Neuronal stem cell (in vitro differentiated cells): ENCODE measurements around the gene DTWD1.

Source experiments
- DNase-seq: peaks from one replicate; pipeline ENCODE4 v3.0.0-alpha.2; 2013; ENCODE audit warnings: low spot score
- H2AFZ ChIP-seq: one replicate; pipeline ENCODE4 v1.6.1; 2013; ENCODE audit warnings: mild to moderate bottlenecking, low read length, inconsistent platforms
- H2AK5ac ChIP-seq: 2 replicates; pipeline ENCODE4 v1.6.1; 2013; ENCODE audit warnings: low read depth, mild to moderate bottlenecking, inconsistent platforms, low read length, moderate library complexity, mixed read lengths
- H2BK120ac ChIP-seq: 2 replicates; pipeline ENCODE4 v1.6.1; 2013; ENCODE audit warnings: low read depth, mild to moderate bottlenecking, inconsistent platforms, low read length, moderate library complexity, mixed read lengths
- H2BK12ac ChIP-seq: one replicate; pipeline ENCODE4 v1.6.1; 2013; ENCODE audit warnings: low read length, inconsistent platforms
- H2BK15ac ChIP-seq: 2 replicates; pipeline ENCODE4 v1.6.1; 2013; ENCODE audit warnings: mild to moderate bottlenecking, low read length, inconsistent platforms, mixed read lengths
- H2BK5ac ChIP-seq: one replicate; pipeline ENCODE4 v1.6.1; 2013; ENCODE audit warnings: inconsistent platforms, mild to moderate bottlenecking, low read length, moderate library complexity
- H3K14ac ChIP-seq: one replicate; pipeline ENCODE4 v1.6.1; 2013; ENCODE audit warnings: low read length, inconsistent platforms
- H3K18ac ChIP-seq: 2 replicates; pipeline ENCODE4 v1.6.1; 2013; ENCODE audit warnings: low read length, inconsistent platforms
- H3K23ac ChIP-seq: 2 replicates; pipeline ENCODE4 v1.6.1; 2013; ENCODE audit warnings: low read depth, mild to moderate bottlenecking, mixed read lengths, low read length, inconsistent platforms; ENCODE audit not compliant: poor library complexity
- H3K27ac ChIP-seq: replicated peaks from 3 replicates; pipeline ENCODE4 v1.5.1; 2013; ENCODE audit warnings: low read length, inconsistent platforms
- H3K27me3 ChIP-seq, 3 experiments: 2 replicates each; pipeline ENCODE4 v1.6.1; 2013; ENCODE audit warnings: low read length in 3 of 3, mild to moderate bottlenecking in 2 of 3, inconsistent platforms in 1 of 3, low read depth in 1 of 3, mixed read lengths in 1 of 3, moderate library complexity in 1 of 3; ENCODE audit not compliant: control insufficient read depth in 3 of 3, insufficient read depth in 3 of 3
- H3K36me3 ChIP-seq, 2 donors: replicated peaks in 1 of 2; 2 replicates each; pipeline ENCODE4 v1.6.1; 2013; ENCODE audit warnings: low read length in 2 of 2; ENCODE audit not compliant: control insufficient read depth in 2 of 2, insufficient read depth in 2 of 2
- H3K4ac ChIP-seq: 2 replicates; pipeline ENCODE4 v1.6.1; 2013; ENCODE audit warnings: inconsistent platforms, mild to moderate bottlenecking, low read length, moderate library complexity
- H3K4me1 ChIP-seq, 2 donors: 1 replicate in 1 of 2; 2 replicates in 1 of 2; pipeline ENCODE4 v1.6.1; 2013; ENCODE audit warnings: low read length in 2 of 2, low read depth in 1 of 2; ENCODE audit not compliant: control insufficient read depth in 2 of 2, insufficient read depth in 1 of 2
- H3K4me2 ChIP-seq: one replicate; pipeline ENCODE4 v1.6.1; 2013; ENCODE audit warnings: mild to moderate bottlenecking, low read length, inconsistent platforms; ENCODE audit not compliant: insufficient read depth, poor library complexity, severe bottlenecking
- H3K4me3 ChIP-seq, 2 donors: 2 replicates each; pipeline ENCODE4 v1.5.1; 2013; ENCODE audit warnings: low read length in 2 of 2, mild to moderate bottlenecking in 2 of 2, inconsistent platforms in 1 of 2, moderate library complexity in 1 of 2
- H3K79me1 ChIP-seq: one replicate; pipeline ENCODE4 v1.6.1; 2013; ENCODE audit warnings: low read depth, mild to moderate bottlenecking, inconsistent platforms, low read length, moderate library complexity
- H3K9ac ChIP-seq: one replicate; pipeline ENCODE4 v1.6.1; 2013; ENCODE audit warnings: mild to moderate bottlenecking, low read depth, low read length, inconsistent platforms; ENCODE audit not compliant: poor library complexity
- H3K9me3 ChIP-seq, 2 donors: replicated peaks in 1 of 2; 2 replicates each; pipeline versions ENCODE3 to v1.6.1; 2013; ENCODE audit warnings: low read length in 2 of 2, mild to moderate bottlenecking in 2 of 2, inconsistent platforms in 1 of 2, low read depth in 1 of 2, mixed read lengths in 1 of 2, moderate library complexity in 1 of 2; ENCODE audit not compliant: control insufficient read depth in 2 of 2, insufficient read depth in 1 of 2
- H4K8ac ChIP-seq: one replicate; pipeline ENCODE4 v1.6.1; 2013; ENCODE audit warnings: low read depth, mild to moderate bottlenecking, inconsistent platforms, low read length, moderate library complexity
- H4K91ac ChIP-seq: one replicate; pipeline ENCODE4 v1.6.1; 2013; ENCODE audit warnings: low read length, low read depth, mild to moderate bottlenecking, inconsistent platforms; ENCODE audit not compliant: poor library complexity
- WGBS, 2 donors: extraction: QIAGEN DNeasy Blood & Tissue Kit; methylation state at CpG; one replicate each; pipeline ENCODE4 v1.1.7; 2013; ENCODE audit warnings: missing lambda C conversion rate in 2 of 2, mixed read lengths in 1 of 2; ENCODE audit not compliant: insufficient read length in 2 of 2, insufficient replicate concordance in 1 of 2; ENCODE audit errors: extremely low coverage in 2 of 2; 5-methylcytosine and 5-hydroxymethylcytosine counted together

The DTWD1 gene

DNA sequence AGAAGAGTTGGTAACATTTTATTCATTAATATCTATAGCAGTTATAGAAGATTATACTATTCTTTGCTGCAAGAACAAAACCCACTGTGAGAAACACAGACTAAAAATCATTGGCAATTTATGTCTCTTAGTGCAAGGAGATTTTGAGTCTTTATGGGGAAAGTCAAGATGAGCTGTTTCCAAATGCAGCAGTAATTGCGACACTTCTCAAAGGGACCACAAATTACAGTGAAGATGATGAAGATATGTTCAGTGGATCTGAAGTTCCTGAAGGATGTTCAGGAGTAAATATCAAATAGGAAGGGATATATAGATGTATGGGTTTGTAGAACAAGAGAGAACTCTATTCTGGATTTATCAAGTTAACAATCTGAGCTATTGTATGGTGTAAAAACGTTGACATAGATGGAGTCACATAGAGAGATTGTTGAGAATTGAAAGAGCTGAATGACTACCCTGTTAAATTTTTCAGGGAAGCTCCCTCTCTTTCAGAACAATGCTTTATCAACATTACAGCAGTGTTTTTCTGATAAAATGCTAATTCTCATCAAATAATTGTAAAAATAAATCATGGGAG is 71.8 kb downstream of the DTWD1 start:
- H3K4me2 ChIP-seq, result no peak overlapping the region
- H2AK5ac ChIP-seq, result no peak overlapping the region
- no peak overlapping the region for H3K23ac ChIP-seq
- no peak overlapping the region for H2BK5ac ChIP-seq
- H3K4ac ChIP-seq, result no peak overlapping the region
- no peak overlapping the region for H3K18ac ChIP-seq
- H3K27me3 ChIP-seq, result no peaks in the 10 kb centered on the region
- DNase-seq, result no peak
- H3K9ac ChIP-seq, result no peak overlapping the region
- no peak overlapping the region for H3K4me3 ChIP-seq
- no peak overlapping the region for H2BK12ac ChIP-seq
- no peaks in the 10 kb centered on the region for H3K36me3 ChIP-seq
- H4K91ac ChIP-seq, result no peak overlapping the region
- H4K8ac ChIP-seq, result no peak overlapping the region
- H2AFZ ChIP-seq, result no peak overlapping the region
- no peaks in the 10 kb centered on the region for H3K79me1 ChIP-seq
- no peak overlapping the region for H2BK120ac ChIP-seq
- H3K4me1 ChIP-seq, result no peaks in the 10 kb centered on the region
- no peak overlapping the region for H3K14ac ChIP-seq
- no peak overlapping the region for H3K27ac ChIP-seq
- no CpG with 5 or more reads among the region's 2 CpGs for WGBS, 2 donors
- H3K9me3 ChIP-seq, result no peaks in the 10 kb centered on the region
- H2BK15ac ChIP-seq, result no peak overlapping the region

DNA sequence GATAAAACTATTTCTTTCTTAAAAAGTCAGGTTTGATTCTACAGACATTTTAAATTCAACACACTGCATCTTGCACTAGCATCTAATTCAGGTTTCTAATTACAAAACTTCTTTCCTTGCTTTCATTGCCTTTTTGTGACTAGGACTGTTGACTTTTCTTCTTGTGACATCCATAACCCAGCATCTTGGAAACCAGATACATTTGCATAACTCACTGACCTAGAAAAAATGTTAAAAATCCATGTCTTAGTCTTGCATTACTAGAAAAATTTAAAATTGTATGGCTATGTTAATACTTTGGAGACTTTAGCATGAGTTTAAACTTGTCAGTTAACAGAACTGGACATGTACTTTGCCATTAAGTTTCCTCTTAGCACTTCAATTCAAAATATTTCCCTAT is 72.7 kb downstream of the DTWD1 start:
- Histone ChIP-seq H3K9me3 (no peaks in the 10 kb centered on the region), H3K79me1 (no peaks in the 10 kb centered on the region), H2AFZ (no peak overlapping the region), H3K9ac (no peak overlapping the region), H3K4me1 (no peaks in the 10 kb centered on the region), H3K4ac (no peak overlapping the region), H3K27me3 (no peaks in the 10 kb centered on the region), H3K4me3 (no peak overlapping the region), H3K36me3 (no peaks in the 10 kb centered on the region), H2BK120ac (no peak overlapping the region), H3K27ac (no peak overlapping the region), H3K14ac (no peak overlapping the region), H4K8ac (no peak overlapping the region), H2BK5ac (no peak overlapping the region), H4K91ac (no peak overlapping the region), H2BK15ac (no peak overlapping the region), H2BK12ac (no peak overlapping the region), H2AK5ac (no peak overlapping the region), H3K4me2 (no peak overlapping the region), H3K18ac (no peak overlapping the region), H3K23ac (no peak overlapping the region)
- no peak for DNase-seq

- Histone ChIP-seq H3K4ac (no peak overlapping the region), H3K23ac (no peak overlapping the region), H3K27ac (no peak overlapping the region), H2AFZ (no peak overlapping the region), H3K36me3 (no peaks in the 10 kb centered on the region), H2BK15ac (no peak overlapping the region), H4K8ac (no peak overlapping the region), H2BK5ac (no peak overlapping the region), H3K14ac (no peak overlapping the region), H2BK120ac (no peak overlapping the region), H3K9ac (no peak overlapping the region), H3K4me1 (no peaks in the 10 kb centered on the region), H2AK5ac (no peak overlapping the region), H3K4me2 (no peak overlapping the region), H3K79me1 (no peaks in the 10 kb centered on the region), H3K4me3 (no peak overlapping the region), H2BK12ac (no peak overlapping the region), H4K91ac (no peak overlapping the region), H3K27me3 (no peaks in the 10 kb centered on the region), H3K18ac (no peak overlapping the region), H3K9me3 (no peaks in the 10 kb centered on the region)
- no CpG with 5 or more reads among the region's 2 CpGs for WGBS, 2 donors
- no peak for DNase-seq
Observed at GRCh38 chr15:49696433-49696832, 75.6 kb downstream of the DTWD1 start.

- Histone ChIP-seq H4K8ac (no peak overlapping the region), H3K14ac (no peak overlapping the region), H2AK5ac (no peak overlapping the region), H2BK5ac (no peak overlapping the region), H3K79me1 (no peaks in the 10 kb centered on the region), H3K4me1 (no peaks in the 10 kb centered on the region), H3K18ac (no peak overlapping the region), H3K4ac (no peak overlapping the region), H3K9me3 (no peaks in the 10 kb centered on the region), H3K27me3 (no peaks in the 10 kb centered on the region), H3K4me2 (no peak overlapping the region), H3K9ac (no peak overlapping the region), H3K36me3 (no peaks in the 10 kb centered on the region), H3K27ac (no peak overlapping the region), H4K91ac (no peak overlapping the region), H2BK12ac (no peak overlapping the region), H3K23ac (no peak overlapping the region), H2BK15ac (no peak overlapping the region), H3K4me3 (no peak overlapping the region), H2BK120ac (no peak overlapping the region), H2AFZ (no peak overlapping the region)
- no peak for DNase-seq
- WGBS, 2 donors, result no CpG with 5 or more reads among the region's 1 CpG
Observed at GRCh38 chr15:49697121-49697520, 76.3 kb downstream of the DTWD1 start.
